Body of pancreas (tissue), 4 donors: Measurements from ENCODE around the gene CFC1B.
"Not testable (repeated sequence)": the region's sequence is repeated elsewhere in the genome, so short reads cannot be mapped to it uniquely, and the experiment has no call there.

Source experiments
- CTCF ChIP-seq, 7 experiments: fragments of 450-650 bp in 4 of 7; fragments of 200-600 bp in 3 of 7; sonication (generic) in 3 of 7; IDR thresholded peaks; one replicate each; pipeline ENCODE4 v1.5.1; 2016 to 2019; ENCODE audit warnings: antibody characterized with exemption in 7 of 7
- POLR2A ChIP-seq, 3 donors: fragments of 450-650 bp; IDR thresholded peaks; one replicate each; pipeline ENCODE4 v1.6.1; 2016; ENCODE audit warnings: antibody characterized with exemption in 3 of 3, mild to moderate bottlenecking in 2 of 3

GRCh38 chr2:130566165-130566564 is 45.1 kb downstream of the CFC1B start:
- TF ChIP-seq CTCF, POLR2A (IDR thresholded peaks at IDR 0.05): not testable (repeated sequence)
